Pancreas (tissue), 10 donors: Measurements from ENCODE around the gene SMYD3. TPM values are rescaled to one million over a fixed set of nuclear protein-coding genes. Genes with fewer than 3 reads are reported as not detected.

Source experiments
- ATAC-seq, 4 donors: fragments of 200-7000 bp; cut with Tn5 transposase; one replicate each; pipeline versions ENCODE4 v1.8.0 to v1.9.1; 2020; ENCODE audit warnings: mild to moderate bottlenecking in 4 of 4, moderate library complexity in 4 of 4
- DNase-seq, 6 donors: peaks; one replicate each; pipeline ENCODE4 v3.0.0-alpha.2; 2020
- FAIRE-seq: peaks from 2 replicates; lab custom pipeline; 2012; peaks lifted over from hg19 to GRCh38; lab: Jason Lieb, UNC
- H3K27ac ChIP-seq, 4 donors: fragments of 200-600 bp; sonication (generic); 1 replicate in 3 of 4; 2 replicates in 1 of 4; pipeline versions ENCODE4 v1.5.0 to v1.8.0; 2020
- H3K27me3 ChIP-seq, 4 donors: fragments of 200-600 bp; one replicate each; pipeline ENCODE4 v1.8.0; 2021
- H3K36me3 ChIP-seq, 3 donors: fragments of 200-600 bp; sonication (generic) in 1 of 3; one replicate each; pipeline versions ENCODE4 v1.5.0 to v1.8.0; 2020 to 2021
- H3K4me1 ChIP-seq, 3 donors: fragments of 200-600 bp; one replicate each; pipeline ENCODE4 v1.8.0; 2021
- H3K4me3 ChIP-seq, 4 donors: fragments of 200-600 bp; sonication (generic) in 2 of 4; one replicate each; pipeline versions ENCODE4 v1.5.0 to v1.8.0; 2020 to 2021
- H3K9me3 ChIP-seq, 4 donors: fragments of 200-600 bp; one replicate each; pipeline ENCODE4 v1.8.0; 2021
- WGBS, 2 donors: extraction: QIAGEN DNeasy Blood & Tissue Kit; methylation state at CpG; one replicate each; pipeline ENCODE4 v1.1.7; 2013; 5-methylcytosine and 5-hydroxymethylcytosine counted together
- intact Hi-C, 3 donors: fragments of 100-400 bp; cut with DNase I; formaldehyde crosslinking; loops; one replicate each; pipeline versions ENCODE4 v1.11.1 to v1.14.2; 2022
- polyA plus RNA-seq, 2 donors: library from polyadenylated mRNA; stranded (reverse); fragments of 200-250 nt; gene quantifications; one replicate each; pipeline ENCODE4 v1.2.3, GENCODE V29; 2013
- total RNA-seq, 6 donors: library from RNA; stranded (reverse); fragmentation: NEBNext Ultra II Directional in 4 of 6; extraction: Animal tissue kit (Norgen Biotek cat#: 25700) in 4 of 6; gene quantifications; one replicate each; pipeline versions ENCODE4 v1.2.1 to v1.2.4, GENCODE V29; 2021 to 2023
- TF ChIP-seq, protein P1 (sequence below), 4 donors: fragments of 200-600 bp; sonication (generic) in 3 of 4; IDR thresholded peaks; one replicate each; pipeline versions ENCODE4 v1.5.0 to v1.8.0; 2021; ENCODE audit warnings: antibody characterized with exemption in 4 of 4
- donor health status: healthy with polysubstance abuse.
- donor health status: DM: no; HTN: no; CAD: no; lungs with moderate emphysema.
- donor health status: DM: no; HTN: no; CAD: no.
- donor health status: control.
- donor health status: control.
- donor health status: Bipolar disorder and iron deficiency.
- donor health status: DM: yes; HTN: yes; CAD: no.
- donor health status: DM: no; HTN: no; CAD: no.
- donor health status: DM: no; HTN: no; CAD: no.
- donor health status: DM: yes; HTN: yes; CAD: no.

The SMYD3 gene
- total and polyA plus RNA-seq, 8 donors, result 4.6 to 10.5 (median 6.7) TPM

DNA sequence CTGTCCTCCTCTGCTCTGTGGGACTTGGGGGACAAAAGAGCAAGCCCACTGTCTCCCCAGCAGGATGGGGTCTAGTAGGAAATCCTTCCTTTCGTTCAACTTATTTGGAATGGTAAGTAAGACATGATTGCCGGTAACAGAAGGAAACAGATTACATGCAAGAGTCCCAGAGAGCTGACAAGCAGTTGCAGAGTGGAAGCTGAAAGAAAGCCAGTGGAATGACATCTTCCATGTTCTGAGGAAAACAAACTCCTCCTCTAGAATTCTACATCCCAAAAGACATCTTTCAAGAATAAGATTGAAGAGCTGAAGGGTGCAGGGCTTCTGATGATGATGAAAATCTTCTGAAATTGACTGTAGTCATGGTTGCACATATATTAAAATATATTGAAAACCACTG, 732.9 kb downstream of the SMYD3 start:
- no peaks in the 10 kb centered on the region for H3K27me3 ChIP-seq
- no peaks in the 10 kb centered on the region for H3K4me1 ChIP-seq
- H3K36me3 ChIP-seq, result no peaks in the 10 kb centered on the region
- no peaks in the 10 kb centered on the region for H3K9me3 ChIP-seq
- intact Hi-C loops, result no loop called here
- TF ChIP-seq, protein P1, sequence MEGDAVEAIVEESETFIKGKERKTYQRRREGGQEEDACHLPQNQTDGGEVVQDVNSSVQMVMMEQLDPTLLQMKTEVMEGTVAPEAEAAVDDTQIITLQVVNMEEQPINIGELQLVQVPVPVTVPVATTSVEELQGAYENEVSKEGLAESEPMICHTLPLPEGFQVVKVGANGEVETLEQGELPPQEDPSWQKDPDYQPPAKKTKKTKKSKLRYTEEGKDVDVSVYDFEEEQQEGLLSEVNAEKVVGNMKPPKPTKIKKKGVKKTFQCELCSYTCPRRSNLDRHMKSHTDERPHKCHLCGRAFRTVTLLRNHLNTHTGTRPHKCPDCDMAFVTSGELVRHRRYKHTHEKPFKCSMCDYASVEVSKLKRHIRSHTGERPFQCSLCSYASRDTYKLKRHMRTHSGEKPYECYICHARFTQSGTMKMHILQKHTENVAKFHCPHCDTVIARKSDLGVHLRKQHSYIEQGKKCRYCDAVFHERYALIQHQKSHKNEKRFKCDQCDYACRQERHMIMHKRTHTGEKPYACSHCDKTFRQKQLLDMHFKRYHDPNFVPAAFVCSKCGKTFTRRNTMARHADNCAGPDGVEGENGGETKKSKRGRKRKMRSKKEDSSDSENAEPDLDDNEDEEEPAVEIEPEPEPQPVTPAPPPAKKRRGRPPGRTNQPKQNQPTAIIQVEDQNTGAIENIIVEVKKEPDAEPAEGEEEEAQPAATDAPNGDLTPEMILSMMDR (IDR thresholded peaks at IDR 0.05), result no peak
- FAIRE-seq (no peak), DNase-seq (no peak), ATAC-seq (no peak)
- H3K27ac ChIP-seq, result no peak overlapping the region
- WGBS, 2 donors, result 84 to 91% methylated on average over 2 of the region's 2 CpGs
- no peak overlapping the region for H3K4me3 ChIP-seq

DNA sequence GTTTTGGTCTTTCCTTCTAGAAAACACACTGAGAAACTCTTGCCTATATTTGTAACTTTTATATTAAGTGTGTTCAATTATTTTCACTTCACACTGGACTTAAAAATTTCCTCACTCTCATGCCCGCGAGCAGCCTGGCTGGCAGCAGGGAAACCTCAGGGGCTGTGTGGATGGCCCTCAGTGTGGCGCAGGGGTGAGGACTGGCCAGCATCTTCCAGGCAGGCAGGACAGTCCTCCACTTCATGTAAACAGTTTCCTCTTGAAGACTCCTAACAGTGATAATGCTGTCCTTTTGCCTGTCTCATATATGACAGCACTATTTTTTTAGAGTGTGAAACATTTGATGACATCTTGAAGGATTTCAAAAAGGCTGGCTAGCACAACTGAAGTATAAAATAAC, 733.7 kb downstream of the SMYD3 start:
- Histone ChIP-seq H3K27me3 (no peaks in the 10 kb centered on the region), H3K27ac (no peak overlapping the region), H3K36me3 (no peaks in the 10 kb centered on the region), H3K9me3 (no peaks in the 10 kb centered on the region), H3K4me1 (no peaks in the 10 kb centered on the region), H3K4me3 (no peak overlapping the region)
- ATAC-seq, result no peak
- no peak for DNase-seq
- WGBS, 2 donors, result 98 to 99% methylated on average over 3 of the region's 3 CpGs
- intact Hi-C loops, result no loop called here
- no peak for FAIRE-seq
- TF ChIP-seq, protein P1 (IDR thresholded peaks at IDR 0.05), result no peak

DNA sequence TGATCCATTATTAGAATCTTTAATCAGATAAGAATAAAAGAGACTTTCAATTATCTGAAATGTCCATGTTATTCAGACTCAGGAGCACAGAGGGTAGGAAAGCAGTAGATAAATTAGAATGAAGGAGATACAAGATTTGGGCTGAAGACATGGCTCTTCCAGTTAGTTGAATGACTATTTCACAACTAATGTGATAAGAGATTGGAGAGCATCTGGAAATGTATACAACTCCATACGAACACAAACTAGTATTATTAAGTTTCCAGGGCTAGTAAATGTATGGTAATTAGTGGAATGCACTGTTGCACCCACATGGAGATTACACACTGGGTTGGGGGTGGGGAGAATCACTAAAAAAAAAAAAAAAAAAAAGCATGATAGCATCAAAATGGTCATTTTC, 734.3 kb downstream of the SMYD3 start:
- 69 to 73% methylated on average over 1 of the region's 1 CpG for WGBS, 2 donors
- TF ChIP-seq, protein P1 (IDR thresholded peaks at IDR 0.05), result no peak

DNA sequence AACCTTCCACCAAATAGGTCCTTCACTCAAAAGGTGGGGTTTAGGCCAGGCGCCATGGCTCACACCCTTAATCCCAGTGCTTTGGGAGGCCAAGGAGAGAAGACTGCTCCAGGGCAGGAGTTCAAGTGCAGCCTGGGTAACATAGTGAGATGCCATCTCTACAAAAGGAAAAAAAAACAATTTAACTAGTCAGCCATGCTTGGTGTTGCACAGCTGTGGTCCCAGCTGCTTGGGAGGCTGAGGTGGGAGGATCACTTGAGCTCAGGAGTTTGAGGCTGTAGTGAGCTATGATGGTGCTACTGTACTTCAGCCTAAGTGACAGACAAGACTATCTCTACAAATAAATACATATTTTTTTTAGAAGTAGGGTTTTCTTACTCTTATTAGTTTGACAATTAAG, 734.8 kb downstream of the SMYD3 start:
- DNase-seq (no peak), FAIRE-seq (no peak), ATAC-seq (no peak)
- Histone ChIP-seq H3K27ac (no peak overlapping the region), H3K4me3 (no peak overlapping the region), H3K27me3 (no peaks in the 10 kb centered on the region), H3K4me1 (no peaks in the 10 kb centered on the region), H3K36me3 (no peaks in the 10 kb centered on the region), H3K9me3 (no peaks in the 10 kb centered on the region)
- intact Hi-C loops, result no loop called here
- TF ChIP-seq, protein P1 (IDR thresholded peaks at IDR 0.05), result no peak
- 94 to 100% methylated on average over 1 of the region's 1 CpG for WGBS, 2 donors

More for the DNA sequence above, 734.3 kb downstream of the SMYD3 start:
- Histone ChIP-seq H3K9me3 (no peaks in the 10 kb centered on the region), H3K36me3 (no peaks in the 10 kb centered on the region), H3K4me3 (no peak overlapping the region), H3K4me1 (no peaks in the 10 kb centered on the region), H3K27me3 (no peaks in the 10 kb centered on the region), H3K27ac (no peak overlapping the region)
- FAIRE-seq, result no peak
- ATAC-seq, result no peak
- intact Hi-C loops, result no loop called here
- DNase-seq, result no peak

DNA sequence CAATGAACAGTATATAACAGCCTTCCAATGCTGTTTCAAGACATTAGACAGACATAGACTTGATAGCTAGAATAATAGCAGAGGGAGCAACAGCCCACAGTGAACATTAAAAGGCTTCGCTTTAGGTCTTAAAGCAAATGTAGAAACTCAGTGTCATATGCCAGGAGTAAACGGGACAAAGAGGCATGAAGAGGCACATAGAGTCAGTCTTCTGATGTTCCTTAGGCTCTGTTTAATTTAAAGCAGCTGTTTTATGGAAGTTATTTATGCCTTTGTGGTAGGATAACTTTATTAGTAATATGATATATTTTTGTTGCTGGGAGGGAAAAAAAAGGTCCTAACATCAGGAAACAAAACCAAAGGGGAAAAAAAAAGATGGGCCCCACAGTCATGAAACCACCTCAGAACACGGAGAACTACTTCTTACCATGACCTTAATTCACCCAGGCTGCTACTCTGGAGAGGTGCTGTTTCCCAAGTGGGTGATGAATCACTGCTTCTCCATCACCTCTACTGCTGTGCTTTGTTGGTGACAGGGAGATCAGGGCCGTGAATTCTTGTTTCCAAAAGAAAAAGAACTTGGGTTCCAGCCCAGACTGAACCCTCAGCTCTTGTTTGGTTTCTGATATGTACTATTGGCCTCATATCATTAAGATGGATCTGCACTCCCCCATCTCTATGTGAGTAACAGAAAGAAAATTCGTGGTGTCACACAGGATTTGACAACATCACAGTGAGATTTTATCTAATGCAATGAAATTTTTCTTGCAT, 735.4 kb downstream of the SMYD3 start:
- ATAC-seq (no peak), DNase-seq (no peak), FAIRE-seq (no peak)
- Histone ChIP-seq H3K9me3 (no peaks in the 10 kb centered on the region), H3K27me3 (no peaks in the 10 kb centered on the region), H3K27ac (no peak overlapping the region), H3K4me3 (no peak overlapping the region), H3K36me3 (no peaks in the 10 kb centered on the region), H3K4me1 (no peaks in the 10 kb centered on the region)
- intact Hi-C loops, result no loop called here
- TF ChIP-seq, protein P1 (IDR thresholded peaks at IDR 0.05), result no peak
- 79 to 83% methylated on average over 5 of the region's 5 CpGs for WGBS, 2 donors
